Measurements from ENCODE around the gene SPRY4.
A peak's percentile ranks its signal among the peaks of the same experiment; 100 is the strongest.

SPRY4 gene

GRCh38 chr5:142315096-142315900 lies 9.5 kb downstream of the SPRY4 start:
- Mint-ChIP-seq H3K4me3 (no peak overlapping the region), H3K4me1 (peaks cover 96% of the 10 kb centered on the region), H3K9me3 (no peaks in the 10 kb centered on the region), H3K27me3 (ENCODE audit: low read depth, poor library complexity) (no peaks in the 10 kb centered on the region), H3K36me3 (ENCODE audit: low read depth) (peaks cover 58% of the 10 kb centered on the region), H3K27ac (no peak overlapping the region)
- no peak for DNase-seq
- TF ChIP-seq CTCF (IDR thresholded peaks at IDR 0.05) = no peak

- Mint-ChIP-seq H3K27ac (no peak overlapping the region), H3K27me3 (ENCODE audit: low read depth, poor library complexity) (no peaks in the 10 kb centered on the region), H3K9me3 (no peaks in the 10 kb centered on the region), H3K36me3 (ENCODE audit: low read depth) (peaks cover 64% of the 10 kb centered on the region), H3K4me3 (no peak overlapping the region), H3K4me1 (peaks cover 96% of the 10 kb centered on the region)
- no peak for DNase-seq
- no peak for TF ChIP-seq CTCF (IDR thresholded peaks at IDR 0.05)
Observed at GRCh38 chr5:142314606-142315005, 10.2 kb downstream of the SPRY4 start.

DNA sequence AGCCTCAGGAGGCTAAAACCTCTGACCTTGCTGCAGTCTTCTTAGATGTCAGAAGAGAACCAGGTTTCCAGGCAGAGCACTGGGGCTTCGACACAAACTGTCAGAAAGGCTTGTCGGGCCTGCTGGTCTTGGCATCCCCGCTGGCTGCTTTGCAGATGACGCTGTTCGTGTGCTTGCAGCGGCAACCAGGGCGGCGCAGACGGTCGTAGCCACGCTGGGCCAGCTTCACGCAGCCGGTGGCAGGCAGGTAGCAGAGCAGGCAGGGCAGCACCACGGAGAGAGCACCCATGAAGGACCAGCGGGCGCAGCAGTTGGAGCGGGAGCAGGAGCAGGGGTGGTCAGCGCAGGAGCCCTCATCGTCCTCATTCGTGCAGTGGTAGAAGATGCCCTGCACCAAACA lies 10.7 kb downstream of the SPRY4 start:
- peaks cover 95% of the 10 kb centered on the region for H3K4me1 Mint-ChIP-seq
- no peaks in the 10 kb centered on the region for H3K27me3 Mint-ChIP-seq (ENCODE audit: low read depth, poor library complexity)
- DNase-seq = no peak
- TF ChIP-seq CTCF (IDR thresholded peaks at IDR 0.05) = no peak
- peak overlapping the region; percentile 75 for H3K27ac Mint-ChIP-seq
- H3K36me3 Mint-ChIP-seq (ENCODE audit: low read depth) = peaks cover 69% of the 10 kb centered on the region
- H3K9me3 Mint-ChIP-seq = no peaks in the 10 kb centered on the region
- no peak overlapping the region for H3K4me3 Mint-ChIP-seq

DNA sequence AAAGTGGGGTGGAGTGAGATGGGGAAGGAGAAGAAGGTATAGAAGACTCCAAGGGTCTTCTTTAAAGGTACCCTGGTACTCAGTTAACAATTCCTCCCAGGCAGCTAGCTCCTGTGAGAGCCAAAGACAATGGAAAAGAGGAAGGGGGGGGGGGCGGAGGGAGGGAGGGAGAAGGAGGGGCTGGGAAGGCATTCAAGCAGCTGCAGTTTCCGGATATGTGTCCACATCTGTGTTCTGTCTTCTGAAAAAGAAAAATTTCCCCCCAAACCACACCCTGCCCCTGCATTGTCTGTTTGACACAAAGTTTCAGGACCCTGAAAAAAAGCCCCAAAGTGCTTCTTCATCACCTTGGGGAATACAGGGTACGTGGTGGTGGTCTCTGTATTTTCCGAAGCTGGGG lies 11.1 kb downstream of the SPRY4 start:
- H3K9me3 Mint-ChIP-seq = no peaks in the 10 kb centered on the region
- H3K36me3 Mint-ChIP-seq (ENCODE audit: low read depth) = peaks cover 69% of the 10 kb centered on the region
- TF ChIP-seq CTCF (IDR thresholded peaks at IDR 0.05) = no peak
- peak overlapping the region; percentile 78 for H3K27ac Mint-ChIP-seq
- H3K4me1 Mint-ChIP-seq = peaks cover 91% of the 10 kb centered on the region
- H3K27me3 Mint-ChIP-seq (ENCODE audit: low read depth, poor library complexity) = no peaks in the 10 kb centered on the region
- no peak for DNase-seq
- no peak overlapping the region for H3K4me3 Mint-ChIP-seq

- TF ChIP-seq CTCF (IDR thresholded peaks at IDR 0.05) = no peak
- peaks cover 73% of the 10 kb centered on the region for H3K36me3 Mint-ChIP-seq (ENCODE audit: low read depth)
- peaks cover 88% of the 10 kb centered on the region for H3K4me1 Mint-ChIP-seq
- H3K4me3 Mint-ChIP-seq = no peak overlapping the region
- peak overlapping the region; percentile 78 for H3K27ac Mint-ChIP-seq
- H3K9me3 Mint-ChIP-seq = no peaks in the 10 kb centered on the region
- H3K27me3 Mint-ChIP-seq (ENCODE audit: low read depth, poor library complexity) = no peaks in the 10 kb centered on the region
- no peak for DNase-seq
Observed at GRCh38 chr5:142313275-142313674, 11.5 kb downstream of the SPRY4 start.

DNA sequence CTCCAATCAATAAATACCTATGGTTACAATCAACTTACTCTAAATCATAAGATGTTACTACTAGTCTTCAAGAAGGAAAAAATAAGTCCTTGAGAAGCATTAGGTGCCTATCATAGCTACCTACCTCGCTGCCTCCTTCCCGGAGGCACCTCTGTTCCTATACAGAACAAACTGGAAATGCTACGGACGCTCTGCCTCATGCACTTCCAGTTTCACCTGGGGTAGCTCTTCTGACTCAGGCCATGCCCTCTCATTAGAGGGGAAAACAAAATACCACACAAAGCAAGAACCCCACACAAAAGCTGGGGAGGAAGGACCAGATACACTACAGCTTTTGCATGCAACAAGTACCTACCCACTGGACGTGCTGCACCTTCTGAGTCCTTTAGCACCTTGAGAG lies 12.4 kb downstream of the SPRY4 start:
- DNase-seq = no peak
- Mint-ChIP-seq H3K9me3 (no peaks in the 10 kb centered on the region), H3K27ac (peak overlapping the region; percentile 73), H3K4me1 (peaks cover 88% of the 10 kb centered on the region), H3K36me3 (ENCODE audit: low read depth) (peaks cover 75% of the 10 kb centered on the region), H3K4me3 (no peak overlapping the region), H3K27me3 (ENCODE audit: low read depth, poor library complexity) (no peaks in the 10 kb centered on the region)
- TF ChIP-seq CTCF (IDR thresholded peaks at IDR 0.05) = no peak

Data from nephron progenitor cell (in vitro differentiated cells).